Natural killer cell (primary cell): ENCODE measurements around the gene SMIM36. TPM values are rescaled to one million over a fixed set of nuclear protein-coding genes. Genes with fewer than 3 reads are reported as not detected.

Experiments used
- ATAC-seq, 3 donors: fragments of 150-1000 bp in 2 of 3; fragments of 200-7000 bp in 1 of 3; cut with Tn5 transposase; 1 replicate in 1 of 3; 2 replicates in 2 of 3; pipeline ENCODE4 v1.10.0; 2021; ENCODE audit warnings: mild to moderate bottlenecking in 2 of 3, moderate library complexity in 2 of 3
- DNase-seq, 2 donors: peaks; one replicate each; pipeline versions ENCODE4 v3.0.0 to v3.0.0-alpha.2; 2013 to 2021; ENCODE audit warnings: mixed read lengths in 1 of 2
- H3K27ac ChIP-seq: one replicate; pipeline ENCODE4 v1.5.1; 2013; ENCODE audit warnings: mild to moderate bottlenecking, low read length
- H3K27me3 ChIP-seq: one replicate; pipeline ENCODE4 v1.6.1; 2013; ENCODE audit warnings: low read length; ENCODE audit not compliant: control insufficient read depth, insufficient read depth
- H3K36me3 ChIP-seq: one replicate; pipeline ENCODE4 v1.6.1; 2013; ENCODE audit warnings: low read length; ENCODE audit not compliant: control insufficient read depth, insufficient read depth
- H3K4me1 ChIP-seq: one replicate; pipeline ENCODE4 v1.6.1; 2013; ENCODE audit warnings: low read length; ENCODE audit not compliant: control insufficient read depth, insufficient read depth
- H3K4me3 ChIP-seq: one replicate; pipeline ENCODE4 v1.5.1; 2013; ENCODE audit warnings: low read length
- H3K9me3 ChIP-seq: one replicate; pipeline ENCODE4 v1.6.1; 2013; ENCODE audit warnings: low read length; ENCODE audit not compliant: control insufficient read depth, insufficient read depth
- H3K27ac Mint-ChIP-seq, 2 donors: one replicate each; pipeline ENCODE4 v1.8.0; 2022; ENCODE audit warnings: mild to moderate bottlenecking in 2 of 2, mixed read lengths in 2 of 2, moderate library complexity in 1 of 2
- H3K27me3 Mint-ChIP-seq, 2 donors: one replicate each; pipeline ENCODE4 v1.8.0; 2022; ENCODE audit warnings: low read depth in 2 of 2, mixed read lengths in 2 of 2
- H3K36me3 Mint-ChIP-seq: one replicate; pipeline ENCODE4 v1.8.0; 2022; ENCODE audit warnings: mixed read lengths
- H3K4me1 Mint-ChIP-seq, 2 donors: one replicate each; pipeline ENCODE4 v1.8.0; 2022; ENCODE audit warnings: mixed read lengths in 2 of 2
- H3K4me3 Mint-ChIP-seq: one replicate; pipeline ENCODE4 v1.8.0; 2022; ENCODE audit warnings: mild to moderate bottlenecking, moderate library complexity, mixed read lengths
- H3K9me3 Mint-ChIP-seq, 2 donors: one replicate each; pipeline ENCODE4 v1.8.0; 2022; ENCODE audit warnings: mixed read lengths in 2 of 2
- WGBS: methylation state at CpG from one replicate; pipeline ENCODE4 v1.1.7; 2013; ENCODE audit warnings: missing lambda C conversion rate; ENCODE audit not compliant: insufficient coverage; 5-methylcytosine and 5-hydroxymethylcytosine counted together
- intact Hi-C: fragments of 100-400 bp; cut with micrococcal nuclease; formaldehyde crosslinking; loops from one replicate; pipeline ENCODE4 v1.14.2; 2022
- total RNA-seq, 4 donors: library from RNA; stranded (reverse); fragments of 120-200 nt in 1 of 4; gene quantifications; one replicate each; pipeline versions ENCODE4 v1.2.3 to v1.2.4, GENCODE V29; 2013 to 2022
- TF ChIP-seq, protein P1 (sequence below): fragments of 200-600 bp; IDR thresholded peaks from one replicate; pipeline ENCODE4 v1.8.0; 2022; ENCODE audit warnings: antibody characterized with exemption

SMIM36 gene
- total RNA-seq, 3 donors from 2014 or later (not counting 1 experiment from before 2014, with no cell fraction given): not detected

GRCh38 chr17:55434721-55435120 is 76.5 kb downstream of the SMIM36 start:
- Histone ChIP-seq H3K36me3 (no peaks in the 10 kb centered on the region), H3K27ac (no peak overlapping the region), H3K4me1 (no peaks in the 10 kb centered on the region), H3K9me3 (no peaks in the 10 kb centered on the region), H3K27me3 (no peaks in the 10 kb centered on the region), H3K4me3 (no peak overlapping the region)
- H3K27me3 Mint-ChIP-seq: peaks cover 21 to 27% of the 10 kb centered on the region in 2 donors
- H3K9me3 Mint-ChIP-seq: no peaks in the 10 kb centered on the region
- no peak overlapping the region for H3K27ac Mint-ChIP-seq
- ATAC-seq (no peak), DNase-seq (no peak)
- WGBS: 75% methylated on average over 1 of the region's 1 CpG
- no peak overlapping the region for H3K4me3 Mint-ChIP-seq
- intact Hi-C loops: no loop called here
- H3K36me3 Mint-ChIP-seq: no peaks in the 10 kb centered on the region
- no peaks in the 10 kb centered on the region for H3K4me1 Mint-ChIP-seq
- TF ChIP-seq, protein P1, sequence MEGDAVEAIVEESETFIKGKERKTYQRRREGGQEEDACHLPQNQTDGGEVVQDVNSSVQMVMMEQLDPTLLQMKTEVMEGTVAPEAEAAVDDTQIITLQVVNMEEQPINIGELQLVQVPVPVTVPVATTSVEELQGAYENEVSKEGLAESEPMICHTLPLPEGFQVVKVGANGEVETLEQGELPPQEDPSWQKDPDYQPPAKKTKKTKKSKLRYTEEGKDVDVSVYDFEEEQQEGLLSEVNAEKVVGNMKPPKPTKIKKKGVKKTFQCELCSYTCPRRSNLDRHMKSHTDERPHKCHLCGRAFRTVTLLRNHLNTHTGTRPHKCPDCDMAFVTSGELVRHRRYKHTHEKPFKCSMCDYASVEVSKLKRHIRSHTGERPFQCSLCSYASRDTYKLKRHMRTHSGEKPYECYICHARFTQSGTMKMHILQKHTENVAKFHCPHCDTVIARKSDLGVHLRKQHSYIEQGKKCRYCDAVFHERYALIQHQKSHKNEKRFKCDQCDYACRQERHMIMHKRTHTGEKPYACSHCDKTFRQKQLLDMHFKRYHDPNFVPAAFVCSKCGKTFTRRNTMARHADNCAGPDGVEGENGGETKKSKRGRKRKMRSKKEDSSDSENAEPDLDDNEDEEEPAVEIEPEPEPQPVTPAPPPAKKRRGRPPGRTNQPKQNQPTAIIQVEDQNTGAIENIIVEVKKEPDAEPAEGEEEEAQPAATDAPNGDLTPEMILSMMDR: no peak

DNA sequence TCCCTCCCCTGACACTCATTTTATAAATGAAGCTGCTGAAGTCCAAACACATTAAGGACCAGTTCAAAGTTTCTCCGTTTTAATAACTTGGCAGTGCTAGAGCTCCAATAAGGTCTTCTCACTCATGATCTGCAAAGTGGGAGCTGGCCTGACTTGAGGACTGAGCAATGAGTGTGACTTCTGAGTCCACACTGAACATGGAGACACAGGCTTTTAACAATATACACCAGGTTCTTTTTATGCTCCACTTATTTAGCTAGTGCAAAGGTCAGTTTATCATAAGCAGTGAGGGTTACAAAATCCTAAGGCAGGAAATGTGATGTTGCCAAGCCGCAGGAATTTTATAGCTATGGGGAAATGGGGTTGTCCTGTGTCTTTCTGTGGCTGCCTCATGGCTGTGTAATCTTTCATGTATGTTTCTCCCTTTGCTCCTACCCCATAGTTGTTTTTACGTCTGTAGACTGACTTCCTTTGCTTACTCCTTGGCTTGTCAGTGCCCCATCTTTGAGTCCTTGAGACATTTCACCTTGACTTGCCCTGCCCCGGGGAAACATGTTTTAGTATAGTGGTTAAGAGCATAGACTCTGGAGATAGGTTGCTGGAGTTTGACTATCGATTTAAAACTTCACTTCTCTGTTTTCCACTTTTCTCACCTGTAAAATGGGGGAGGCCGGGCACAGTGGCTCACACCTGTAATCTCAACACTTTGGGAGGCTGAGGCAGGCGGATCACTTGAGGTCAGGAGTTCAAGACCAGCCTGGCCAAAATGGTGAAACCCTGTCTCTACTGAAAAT is 77.4 kb downstream of the SMIM36 start:
- peaks cover 18 to 22% of the 10 kb centered on the region in 2 donors for H3K27me3 Mint-ChIP-seq
- Histone ChIP-seq H3K4me1 (no peaks in the 10 kb centered on the region), H3K36me3 (no peaks in the 10 kb centered on the region), H3K27me3 (no peaks in the 10 kb centered on the region), H3K4me3 (no peak overlapping the region), H3K27ac (no peak overlapping the region), H3K9me3 (no peaks in the 10 kb centered on the region)
- no peaks in the 10 kb centered on the region for H3K4me1 Mint-ChIP-seq
- TF ChIP-seq, protein P1: no peak
- no peak overlapping the region for H3K4me3 Mint-ChIP-seq
- WGBS: 89% methylated on average over 6 of the region's 7 CpGs
- H3K36me3 Mint-ChIP-seq: no peaks in the 10 kb centered on the region
- no peak overlapping the region for H3K27ac Mint-ChIP-seq
- ATAC-seq: no peak
- no peaks in the 10 kb centered on the region for H3K9me3 Mint-ChIP-seq
- DNase-seq: no peak
- intact Hi-C loops: no loop called here

DNA sequence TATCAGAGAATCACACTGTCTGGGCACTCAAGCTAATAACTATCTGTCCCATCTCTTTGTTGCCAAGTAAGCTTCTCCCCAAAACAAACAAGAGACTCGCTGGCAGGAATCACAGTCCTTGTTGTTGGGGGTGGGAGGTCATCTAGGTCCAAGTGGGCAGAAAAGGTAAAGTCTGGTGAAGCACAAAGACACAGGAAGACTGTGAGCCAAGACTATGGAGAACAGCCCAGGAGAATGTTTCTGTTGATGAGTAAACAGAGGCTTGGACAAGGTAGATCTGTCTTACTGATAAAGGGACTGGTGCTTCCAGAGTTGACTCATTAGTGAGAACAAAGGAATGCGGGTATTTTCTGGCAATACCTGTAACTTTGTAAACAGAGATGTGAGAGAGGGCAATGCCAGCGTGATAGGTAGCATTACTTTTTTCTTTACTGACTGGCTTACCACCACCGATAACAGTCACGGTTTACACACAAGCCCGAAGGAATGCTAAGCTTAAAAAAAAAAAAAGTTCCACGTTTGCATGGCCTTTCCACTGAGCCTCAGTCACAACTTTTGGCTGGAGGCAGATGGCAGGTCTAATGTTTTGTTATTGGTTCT is 78.1 kb downstream of the SMIM36 start:
- intact Hi-C loops: no loop called here
- peaks cover 18 to 21% of the 10 kb centered on the region in 2 donors for H3K27me3 Mint-ChIP-seq
- no peaks in the 10 kb centered on the region for H3K36me3 Mint-ChIP-seq
- TF ChIP-seq, protein P1: no peak
- H3K4me1 Mint-ChIP-seq: no peaks in the 10 kb centered on the region
- no peak overlapping the region for H3K4me3 ChIP-seq
- ATAC-seq (no peak), DNase-seq (no peak)
- no peaks in the 10 kb centered on the region for H3K4me1 ChIP-seq
- H3K27me3 ChIP-seq: no peaks in the 10 kb centered on the region
- H3K9me3 Mint-ChIP-seq: no peaks in the 10 kb centered on the region
- H3K9me3 ChIP-seq: no peaks in the 10 kb centered on the region
- H3K27ac Mint-ChIP-seq: no peak overlapping the region
- no peak overlapping the region for H3K27ac ChIP-seq
- no peak overlapping the region for H3K4me3 Mint-ChIP-seq
- no peaks in the 10 kb centered on the region for H3K36me3 ChIP-seq
- 96% methylated on average over 6 of the region's 7 CpGs for WGBS
